Uterus (tissue), 4 donors: ENCODE measurements around the gene SMIM36. TPM values are rescaled to one million over a fixed set of nuclear protein-coding genes. Genes with fewer than 3 reads are reported as not detected.
"Not testable (repeated sequence)": the region's sequence is repeated elsewhere in the genome, so short reads cannot be mapped to it uniquely, and the experiment has no call there.

Source experiments
- DNase-seq, 2 donors: peaks; one replicate each; pipeline ENCODE4 v3.0.0-alpha.2; 2019 to 2020
- H3K27ac ChIP-seq, 2 donors: fragments of 200-600 bp; sonication (generic); 1 replicate in 1 of 2; 2 replicates in 1 of 2; pipeline ENCODE4 v1.5.1; 2016 to 2018
- H3K27me3 ChIP-seq, 2 donors: fragments of 200-600 bp; sonication (generic); one replicate each; pipeline ENCODE4 v1.5.1; 2018 to 2019; ENCODE audit warnings: control low read depth in 1 of 2
- H3K36me3 ChIP-seq, 2 donors: fragments of 200-600 bp; sonication (generic); one replicate each; pipeline ENCODE4 v1.5.1; 2019; ENCODE audit warnings: control low read depth in 1 of 2
- H3K4me1 ChIP-seq, 2 donors: fragments of 200-600 bp; sonication (generic); one replicate each; pipeline ENCODE4 v1.5.1; 2018 to 2019; ENCODE audit warnings: control low read depth in 1 of 2
- H3K4me3 ChIP-seq, 2 donors: fragments of 200-600 bp; sonication (generic); 1 replicate in 1 of 2; 2 replicates in 1 of 2; pipeline ENCODE4 v1.5.1; 2018 to 2019; ENCODE audit warnings: mild to moderate bottlenecking in 1 of 2
- H3K9me3 ChIP-seq, 2 donors: fragments of 200-600 bp; sonication (generic); one replicate each; pipeline ENCODE4 v1.5.1; 2019; ENCODE audit warnings: control low read depth in 1 of 2
- CTCF ChIP-seq, 4 experiments: fragments of 200-600 bp in 2 of 4; fragments of 450-650 bp in 2 of 4; sonication (generic) in 2 of 4; IDR thresholded peaks; one replicate each; pipeline ENCODE4 v1.5.1; 2016 to 2019; ENCODE audit warnings: antibody characterized with exemption in 4 of 4, mild to moderate bottlenecking in 2 of 4, moderate library complexity in 1 of 4
- POLR2A ChIP-seq, 2 donors: fragments of 450-650 bp; IDR thresholded peaks; one replicate each; pipeline ENCODE4 v1.6.1; 2016; ENCODE audit warnings: antibody characterized with exemption in 2 of 2, mild to moderate bottlenecking in 1 of 2, moderate library complexity in 1 of 2
- intact Hi-C: fragments of 100-400 bp; cut with DNase I; formaldehyde crosslinking; loops from one replicate; pipeline ENCODE4 v1.15.1; 2023; ENCODE audit warnings: low total_unique reads
- total RNA-seq, 4 donors: library from RNA; depleted of rRNA in 3 of 4; stranded (reverse); fragments of >200 nt in 3 of 4; gene quantifications; one replicate each; pipeline versions ENCODE4 v1.1.0 to v1.2.4, GENCODE V29; 2014 to 2023
- donor health status: DM: yes; HTN: yes; CAD: no.

Gene SMIM36
- total RNA-seq, 4 donors from 2014 or later = not detected

DNA sequence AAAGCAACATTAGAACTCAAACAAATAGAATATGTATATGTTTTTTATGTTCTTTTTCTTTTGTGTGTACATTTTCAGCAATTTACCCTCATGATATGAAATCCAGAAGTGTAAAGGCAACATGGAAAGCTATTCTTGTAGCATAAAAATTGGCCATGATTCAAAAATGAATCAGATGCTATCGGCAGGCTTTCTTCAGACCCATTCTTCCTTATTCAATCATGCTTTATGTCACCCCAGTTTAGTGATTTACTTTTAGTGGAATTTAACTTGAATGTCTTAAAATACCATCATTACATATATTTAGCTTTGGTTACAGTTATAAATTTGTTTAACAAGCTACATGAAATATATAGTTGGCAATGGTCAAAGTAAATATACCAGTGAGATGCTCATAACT is 21.4 kb upstream of the SMIM36 start:
- Histone ChIP-seq H3K4me1 (no peaks in the 10 kb centered on the region), H3K9me3 (no peaks in the 10 kb centered on the region), H3K27me3 (no peaks in the 10 kb centered on the region), H3K4me3 (no peak overlapping the region), H3K27ac (no peak overlapping the region), H3K36me3 (no peaks in the 10 kb centered on the region)
- DNase-seq = no peak
- no peak for TF ChIP-seq CTCF (IDR thresholded peaks at IDR 0.05)
- TF ChIP-seq POLR2A (IDR thresholded peaks at IDR 0.05) = no peak
- intact Hi-C loops = no loop called here

DNA sequence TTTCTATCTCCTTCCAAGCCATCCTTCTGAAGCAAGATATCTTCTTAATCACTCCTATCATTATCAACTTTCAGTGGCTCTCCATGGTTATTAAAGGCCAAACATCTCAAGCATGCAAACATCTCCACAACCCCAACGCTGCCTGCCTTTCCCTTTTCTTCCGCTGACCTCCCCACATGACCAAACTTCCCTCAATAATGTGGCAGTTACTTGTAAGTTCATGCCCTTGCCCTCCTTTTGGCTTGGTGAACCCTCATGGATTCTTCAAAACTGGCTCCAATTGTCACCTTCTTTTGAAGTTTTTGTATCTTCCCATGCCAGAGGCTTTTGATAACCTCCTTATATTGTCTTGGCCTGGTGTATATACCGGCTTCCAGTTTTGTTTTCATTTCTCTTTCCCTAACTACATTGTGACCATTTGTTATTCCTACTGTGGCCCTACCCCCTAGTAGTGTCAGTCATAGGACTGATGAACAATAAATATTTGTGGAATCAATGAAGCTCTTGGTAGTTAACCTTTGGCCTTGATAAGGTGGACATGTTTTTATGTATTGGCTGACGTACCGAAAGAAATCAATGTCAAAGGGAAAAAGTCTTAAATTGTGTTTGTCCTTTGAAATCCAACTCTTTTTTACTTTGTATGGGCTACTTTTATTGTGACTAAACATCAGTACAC is 19.9 kb upstream of the SMIM36 start:
- H3K9me3 ChIP-seq = no peaks in the 10 kb centered on the region
- TF ChIP-seq POLR2A (IDR thresholded peaks at IDR 0.05) (no peak), CTCF (IDR thresholded peaks at IDR 0.05) (no peak)
- H3K27ac ChIP-seq = no peak overlapping the region
- no peaks in the 10 kb centered on the region for H3K4me1 ChIP-seq
- H3K27me3 ChIP-seq = no peaks in the 10 kb centered on the region
- DNase-seq = no peak
- intact Hi-C loops = no loop called here
- H3K4me3 ChIP-seq = no peak overlapping the region
- H3K36me3 ChIP-seq = no peaks in the 10 kb centered on the region

DNA sequence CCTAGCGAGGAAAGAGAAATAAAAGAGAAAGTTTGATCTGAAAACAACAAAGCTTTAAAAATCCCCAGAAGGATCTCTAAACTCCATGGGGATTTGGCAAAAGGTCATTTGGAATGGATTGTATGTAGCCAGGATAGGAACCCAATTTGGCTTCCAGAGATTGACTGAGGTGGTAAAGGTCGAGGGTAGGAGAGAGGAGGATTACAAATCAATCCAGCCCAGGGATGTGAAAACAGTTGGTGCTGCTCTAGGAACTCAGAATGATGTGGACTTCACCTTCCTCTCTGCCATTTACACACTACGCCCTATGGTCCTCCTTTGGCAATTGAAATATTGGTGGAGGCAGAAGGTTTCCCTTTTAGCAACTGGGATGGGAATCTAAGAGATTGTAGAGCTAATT is 18.8 kb upstream of the SMIM36 start:
- no peak for DNase-seq
- Histone ChIP-seq H3K27me3 (no peaks in the 10 kb centered on the region), H3K9me3 (no peaks in the 10 kb centered on the region), H3K4me3 (no peak overlapping the region), H3K36me3 (no peaks in the 10 kb centered on the region), H3K27ac (no peak overlapping the region), H3K4me1 (no peaks in the 10 kb centered on the region)
- no peak for TF ChIP-seq POLR2A (IDR thresholded peaks at IDR 0.05)
- TF ChIP-seq CTCF (IDR thresholded peaks at IDR 0.05) = no peak
- intact Hi-C loops = no loop called here

DNA sequence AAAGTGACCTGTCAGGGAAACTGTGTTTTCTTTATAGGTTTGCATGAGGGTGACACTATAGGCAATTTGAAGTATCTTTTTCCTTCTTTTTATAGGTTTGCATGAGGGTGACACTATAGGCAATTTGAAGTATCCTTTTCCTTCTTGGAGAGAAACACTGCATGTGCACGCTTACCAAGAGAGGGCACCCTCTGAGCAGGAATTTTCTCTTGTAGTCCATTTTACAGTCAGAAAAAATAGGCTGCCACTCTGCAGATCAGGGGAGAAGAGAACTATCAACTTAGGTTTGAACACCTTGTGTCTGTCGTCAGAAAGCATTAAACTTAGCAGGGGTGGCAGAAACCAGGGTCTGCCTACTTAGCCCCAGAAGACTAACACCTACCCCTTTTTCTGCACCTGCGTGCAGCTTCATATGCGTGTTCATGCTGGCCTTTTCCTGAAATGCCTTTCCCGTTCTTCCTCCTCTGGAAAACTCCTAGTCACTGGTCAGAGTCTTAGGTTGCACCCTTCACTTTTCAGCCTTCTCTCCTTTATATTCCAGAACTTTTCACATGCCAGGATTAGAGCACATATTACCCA is 16.4 kb upstream of the SMIM36 start:
- H3K4me1 ChIP-seq = no peaks in the 10 kb centered on the region
- no peaks in the 10 kb centered on the region for H3K9me3 ChIP-seq
- H3K27me3 ChIP-seq = no peaks in the 10 kb centered on the region
- peak; percentile 36 to 76 (median 62) for TF ChIP-seq CTCF (IDR thresholded peaks at IDR 0.05)
- TF ChIP-seq POLR2A (IDR thresholded peaks at IDR 0.05) = no peak
- intact Hi-C loops = loop anchor here (5.0 to 10.0 kb wide), 2 partner anchors 115 to 247 kb away; no protein-coding TSS in a partner anchor
- no peaks in the 10 kb centered on the region for H3K36me3 ChIP-seq
- no peak overlapping the region for H3K4me3 ChIP-seq
- H3K27ac ChIP-seq = no peak overlapping the region
- peak; percentile 37 to 47 for DNase-seq

DNA sequence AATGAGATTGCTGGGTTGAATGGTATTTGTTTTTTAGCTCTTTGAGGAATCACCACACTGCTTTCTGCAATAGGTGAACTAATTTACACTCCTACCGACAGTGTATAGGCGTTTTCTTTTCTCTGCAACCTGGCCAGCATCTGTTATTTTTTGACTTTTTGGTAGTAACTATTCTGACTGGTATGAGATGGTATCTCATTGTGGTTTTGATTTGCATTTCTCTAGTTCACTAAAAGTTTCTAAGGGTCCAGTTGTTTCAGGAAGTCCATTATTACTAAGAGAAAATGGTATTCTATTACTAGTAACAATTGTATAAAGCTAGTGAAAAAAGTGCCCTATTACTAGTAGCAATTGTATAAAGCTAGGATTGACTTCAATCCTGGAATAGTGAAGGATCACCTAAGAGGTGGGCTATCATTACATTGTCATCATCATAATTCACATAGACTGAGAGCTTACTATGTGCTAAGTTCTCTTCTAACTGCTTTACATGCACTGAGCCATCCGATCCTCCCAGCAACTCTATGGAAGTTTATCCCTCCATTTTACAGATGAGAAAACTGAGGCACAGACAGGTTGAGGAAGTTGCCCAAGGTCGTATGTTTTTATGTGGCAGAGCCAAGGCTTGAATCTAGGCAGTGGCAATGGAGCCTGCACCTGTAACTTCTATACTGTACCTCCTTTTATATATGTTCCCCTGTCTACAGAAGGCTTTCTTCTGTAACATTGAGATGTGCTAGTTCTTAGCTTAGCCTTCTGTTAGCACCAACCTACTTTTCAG is 13.4 kb upstream of the SMIM36 start:
- no peak overlapping the region for H3K27ac ChIP-seq
- TF ChIP-seq POLR2A (IDR thresholded peaks at IDR 0.05) = no peak
- TF ChIP-seq CTCF (IDR thresholded peaks at IDR 0.05) = no peak
- intact Hi-C loops = loop anchor here (5.0 to 10.0 kb wide), 2 partner anchors 118 to 250 kb away; no protein-coding TSS in a partner anchor
- H3K27me3 ChIP-seq = no peaks in the 10 kb centered on the region
- H3K9me3 ChIP-seq = no peaks in the 10 kb centered on the region
- H3K36me3 ChIP-seq = no peaks in the 10 kb centered on the region
- no peaks in the 10 kb centered on the region for H3K4me1 ChIP-seq
- DNase-seq = no peak
- no peak overlapping the region for H3K4me3 ChIP-seq

DNA sequence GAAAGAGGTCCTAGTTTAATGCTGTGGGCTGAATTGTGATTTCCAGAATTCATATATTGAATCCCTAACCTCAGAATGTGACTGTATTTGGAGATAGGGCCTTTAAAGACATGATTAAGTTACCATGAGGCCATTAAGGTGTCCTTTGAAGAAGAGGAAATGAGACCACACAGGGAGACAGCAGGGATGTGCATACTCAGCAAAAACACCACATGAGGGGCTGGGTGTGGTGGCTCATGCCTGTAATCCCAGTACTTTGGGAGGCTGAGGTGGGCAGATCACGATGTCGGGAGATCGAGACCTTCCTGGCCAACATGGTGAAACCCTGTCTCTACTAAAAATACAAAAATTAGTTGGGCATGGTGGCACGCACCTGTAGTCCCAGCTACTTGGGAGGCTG is 11.8 kb upstream of the SMIM36 start:
- H3K27me3 ChIP-seq, H3K4me3 ChIP-seq, DNase-seq, H3K27ac ChIP-seq, H3K4me1 ChIP-seq, H3K9me3 ChIP-seq, H3K36me3 ChIP-seq: not testable (repeated sequence)
- intact Hi-C loops = loop anchor here (10.0 kb wide), 1 partner anchor 252 kb away; no protein-coding TSS in a partner anchor
